HG03354 (cell line): ENCODE measurements around the gene TARM1.
"Not testable (repeated sequence)": the region's sequence is repeated elsewhere in the genome, so short reads cannot be mapped to it uniquely, and the experiment has no call there.

Experiments
- ATAC-seq: cut with Tn5 transposase; IDR thresholded peaks from one replicate; pipeline ENCODE4 v1.9.1; 2021; ENCODE audit warnings: mild to moderate bottlenecking; ENCODE audit not compliant: unreplicated experiment, poor library complexity, severe bottlenecking

TARM1 gene

DNA sequence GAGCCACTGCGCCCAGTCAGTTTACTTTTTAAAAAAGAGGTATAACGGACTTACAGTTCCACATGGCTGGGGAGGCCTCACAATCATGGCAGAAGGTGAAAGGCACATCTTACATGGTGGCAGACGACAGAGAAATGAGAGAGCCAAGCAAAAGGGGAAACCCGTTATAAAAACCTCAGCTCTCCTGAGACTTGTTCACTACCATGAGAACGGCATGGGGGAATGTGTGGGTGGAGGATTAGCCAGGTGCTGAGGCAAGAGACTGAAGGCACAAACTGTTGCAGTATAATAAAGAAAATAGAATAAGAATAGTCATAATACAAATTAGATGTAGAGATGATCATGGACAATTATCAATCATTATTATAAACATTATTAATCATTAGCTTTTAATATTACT, 44.6 kb downstream of the TARM1 start:
- not testable (repeated sequence) for ATAC-seq

DNA sequence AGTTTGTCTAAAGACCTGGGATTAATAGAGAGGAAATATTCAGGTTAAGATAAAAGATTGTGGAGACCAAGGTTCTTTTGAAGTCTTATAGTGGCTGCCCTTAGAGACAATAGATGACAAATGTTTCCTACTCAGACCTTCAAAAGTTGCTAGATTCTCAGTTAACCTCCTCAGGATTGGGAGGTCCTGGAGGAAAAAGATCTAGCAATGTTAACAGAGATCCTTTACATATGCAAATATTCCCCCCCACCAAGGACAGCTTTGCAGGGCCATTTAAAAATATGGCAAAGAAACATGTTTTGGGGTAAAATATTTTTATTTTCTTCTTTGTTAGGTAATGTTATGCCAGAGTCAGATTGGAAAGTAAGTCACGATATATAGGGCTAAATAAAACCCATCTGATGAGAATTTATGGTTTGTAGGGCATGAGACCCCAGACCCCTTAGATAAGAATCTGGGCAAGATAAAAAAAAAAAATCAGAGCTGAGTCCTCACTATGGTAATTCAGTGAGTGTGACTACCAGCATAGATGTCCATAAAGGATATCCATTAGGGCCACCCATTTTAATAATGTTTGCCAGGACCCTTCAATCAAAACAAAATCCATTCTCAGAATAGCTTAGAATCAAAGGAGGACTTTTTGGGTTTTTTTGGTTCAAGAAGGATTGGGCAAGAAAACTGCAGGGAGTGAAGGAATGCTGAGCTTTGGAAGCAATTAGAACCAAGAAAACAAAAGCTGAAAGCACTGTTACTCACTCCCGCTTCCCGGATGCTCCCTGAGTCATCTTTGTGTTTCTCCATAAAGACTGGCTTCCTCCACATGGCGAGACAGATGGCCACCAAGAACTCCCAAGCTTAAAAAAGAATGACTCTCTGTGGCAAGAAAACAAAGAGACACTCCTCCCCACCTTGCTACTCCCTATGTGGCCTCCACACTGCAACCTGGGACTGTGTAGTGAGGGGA, 45.7 kb downstream of the TARM1 start:
- ATAC-seq: no peak

DNA sequence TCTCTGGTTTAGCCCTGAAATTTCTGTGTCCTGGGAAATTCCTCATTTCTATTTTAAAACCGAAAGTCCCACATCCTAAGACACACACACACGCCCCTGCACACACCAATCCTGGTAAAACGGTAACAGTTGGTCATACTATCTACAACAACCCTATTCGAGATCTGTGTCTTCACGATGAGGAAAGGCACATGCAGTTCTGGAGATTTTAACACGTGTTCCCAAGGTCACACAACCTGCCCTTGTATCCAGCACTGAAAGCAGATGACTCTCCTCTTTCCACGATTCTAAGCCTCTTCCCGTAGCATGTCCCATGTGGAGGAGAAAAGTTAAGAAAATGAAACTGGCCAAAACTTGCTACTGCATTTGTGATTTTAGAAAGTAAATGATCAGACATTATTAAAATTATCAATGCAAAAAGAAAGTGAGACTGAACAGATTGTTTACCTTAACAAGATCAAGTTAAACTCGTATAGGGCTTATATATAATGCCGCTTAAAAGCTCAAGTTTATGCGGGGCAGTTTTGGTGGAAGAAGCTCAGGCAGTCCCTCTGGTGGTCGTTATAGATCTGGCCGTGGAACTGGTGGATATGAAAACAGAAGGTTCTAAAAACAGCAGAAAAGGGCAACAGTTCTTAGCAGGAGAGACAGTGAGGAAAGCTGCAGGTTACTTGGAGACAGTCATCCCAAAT, 50.1 kb downstream of the TARM1 start:
- no peak for ATAC-seq

DNA sequence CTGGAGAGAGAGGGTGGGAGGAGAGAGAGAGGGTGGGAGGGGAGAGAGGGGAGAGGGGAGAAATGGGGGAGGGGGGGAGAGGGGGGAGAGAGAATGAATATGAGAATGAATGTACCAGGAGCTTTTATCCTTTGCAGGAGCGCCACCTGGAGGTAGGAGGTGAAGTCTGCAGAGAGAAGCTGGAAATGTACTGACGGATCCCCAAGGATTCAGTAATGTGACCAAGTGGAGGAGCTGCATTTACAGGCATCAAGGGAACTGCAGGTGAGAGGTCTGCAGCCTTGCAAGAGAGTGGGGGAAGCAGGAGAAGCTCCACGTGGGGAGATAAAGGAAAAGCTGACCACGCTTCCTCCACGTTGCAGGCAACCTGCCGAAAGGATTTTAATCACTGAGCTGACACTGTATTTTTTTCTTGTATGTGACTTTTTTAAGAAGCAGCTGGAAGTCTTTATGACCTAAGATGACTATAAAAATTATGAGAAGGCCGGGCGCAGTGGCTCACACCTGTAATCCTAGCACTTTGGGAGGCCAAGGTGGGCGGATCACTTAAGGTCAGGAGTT, 51.2 kb downstream of the TARM1 start:
- no peak for ATAC-seq

DNA sequence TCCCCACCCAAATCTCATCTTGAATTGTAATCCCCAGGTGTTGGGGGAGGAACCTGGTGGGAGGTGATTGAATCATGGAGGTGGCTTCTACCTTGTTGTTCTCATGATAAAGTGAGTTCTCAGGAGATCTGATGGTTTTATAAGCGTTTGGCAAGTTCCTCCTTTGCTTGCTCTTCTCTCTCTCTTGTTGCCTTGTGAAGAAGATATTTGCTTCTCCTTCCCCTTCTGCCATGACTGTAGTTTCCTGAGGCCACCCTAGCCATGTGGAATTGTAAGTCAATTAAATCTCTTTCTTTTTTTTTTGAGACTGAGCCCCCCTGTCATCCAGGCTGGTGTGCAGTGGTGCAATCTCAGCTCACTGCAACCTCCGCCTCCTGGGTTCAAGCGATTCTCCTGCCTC, 51.9 kb downstream of the TARM1 start:
- ATAC-seq: no peak

DNA sequence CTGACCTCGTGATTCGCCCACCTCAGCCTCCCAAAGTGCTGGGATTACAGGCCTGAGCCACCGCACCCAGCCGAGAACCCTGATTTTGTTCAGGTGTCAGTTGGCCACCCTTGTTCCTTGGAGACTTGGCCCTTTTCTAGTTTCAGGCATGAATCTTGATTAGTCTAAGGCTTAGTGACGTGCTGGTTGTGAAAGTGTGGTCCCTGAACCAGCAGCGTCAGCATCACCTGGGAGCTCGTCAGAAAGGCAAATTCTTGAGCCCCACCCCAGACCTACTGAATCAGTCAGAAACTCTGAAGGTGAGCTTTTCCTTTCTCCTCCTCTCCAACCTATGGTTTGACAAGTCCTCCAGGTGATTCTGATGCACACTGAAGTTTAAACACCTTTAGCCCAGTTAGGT, 54.5 kb downstream of the TARM1 start:
- ATAC-seq: no peak

DNA sequence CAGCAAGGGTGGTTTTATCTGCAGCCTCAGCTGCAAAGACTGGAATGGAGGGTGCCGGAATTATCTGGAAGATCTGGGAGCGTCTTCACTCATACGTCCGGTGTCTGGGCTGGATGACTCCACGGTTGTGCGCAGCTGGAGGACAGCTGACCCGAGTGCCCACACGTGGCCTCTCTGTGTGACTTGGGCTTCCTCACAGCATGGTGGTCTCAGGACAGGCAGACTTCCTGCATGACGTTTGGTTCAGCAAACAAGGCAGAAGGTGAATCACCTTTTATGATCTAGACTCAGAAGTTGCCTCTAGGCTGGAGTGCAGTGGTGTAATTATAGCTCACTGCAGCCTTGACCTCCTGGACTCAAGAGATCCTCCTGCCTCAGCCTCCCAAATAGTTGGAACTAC, 56.5 kb downstream of the TARM1 start:
- ATAC-seq: no peak

DNA sequence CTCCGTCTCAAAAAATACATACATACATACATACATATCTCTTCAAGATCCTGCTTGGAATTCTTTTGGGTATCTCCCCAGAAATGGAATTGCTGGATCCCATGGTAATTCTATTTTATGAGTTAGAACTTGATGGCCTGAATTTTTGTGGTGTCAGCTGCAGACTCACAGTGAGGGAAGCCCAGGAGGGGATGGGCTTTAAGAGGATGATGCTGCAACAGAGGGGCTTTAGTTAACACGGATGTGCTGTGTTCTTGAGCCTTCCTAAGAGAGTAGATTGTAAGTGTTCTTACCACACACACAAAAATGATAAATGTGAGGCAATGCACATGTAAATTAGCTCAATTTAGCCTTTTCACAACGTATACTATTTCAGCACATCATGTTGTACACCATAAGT, 58.0 kb downstream of the TARM1 start:
- no peak for ATAC-seq

DNA sequence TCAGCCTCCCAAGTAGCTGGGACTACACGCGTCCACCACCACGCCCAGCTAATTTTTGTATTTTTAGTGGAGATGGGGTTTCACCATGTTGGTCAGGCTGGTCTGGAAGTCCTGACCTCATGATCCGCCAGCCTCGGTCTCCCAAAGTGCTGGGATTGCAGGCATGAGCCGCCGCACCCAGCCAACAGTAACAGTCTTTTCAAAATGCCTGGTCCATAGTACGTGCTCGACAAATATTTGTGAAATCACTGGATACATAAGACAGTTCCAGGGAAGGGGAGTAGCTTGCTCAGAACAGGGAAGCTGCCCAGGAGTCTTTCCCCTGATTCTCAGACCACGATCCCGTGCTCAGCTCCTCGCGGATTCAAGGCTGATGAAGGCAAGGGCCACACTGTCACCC, 59.2 kb downstream of the TARM1 start:
- ATAC-seq: no peak

DNA sequence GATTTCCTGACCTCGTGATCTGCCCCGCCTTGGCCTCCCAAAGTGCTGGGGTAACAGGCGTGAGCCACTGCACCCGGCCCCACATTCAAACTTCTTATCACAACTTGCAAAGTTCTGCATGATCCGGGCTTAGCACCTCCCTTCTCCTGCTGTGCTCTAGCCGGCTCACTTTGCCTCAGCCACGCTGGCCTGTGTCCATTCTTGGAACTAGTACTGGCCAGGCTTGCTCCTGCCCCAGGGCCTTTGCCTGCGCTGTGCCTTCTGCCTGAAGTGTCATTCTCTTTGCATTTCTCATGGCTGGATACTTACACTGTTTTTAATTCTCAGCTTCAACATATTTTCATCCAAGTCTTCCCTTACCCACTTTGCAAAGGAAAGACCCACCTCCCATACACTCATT, 59.8 kb downstream of the TARM1 start:
- no peak for ATAC-seq
